Measurements from ENCODE around the gene ITIH3.

DNA sequence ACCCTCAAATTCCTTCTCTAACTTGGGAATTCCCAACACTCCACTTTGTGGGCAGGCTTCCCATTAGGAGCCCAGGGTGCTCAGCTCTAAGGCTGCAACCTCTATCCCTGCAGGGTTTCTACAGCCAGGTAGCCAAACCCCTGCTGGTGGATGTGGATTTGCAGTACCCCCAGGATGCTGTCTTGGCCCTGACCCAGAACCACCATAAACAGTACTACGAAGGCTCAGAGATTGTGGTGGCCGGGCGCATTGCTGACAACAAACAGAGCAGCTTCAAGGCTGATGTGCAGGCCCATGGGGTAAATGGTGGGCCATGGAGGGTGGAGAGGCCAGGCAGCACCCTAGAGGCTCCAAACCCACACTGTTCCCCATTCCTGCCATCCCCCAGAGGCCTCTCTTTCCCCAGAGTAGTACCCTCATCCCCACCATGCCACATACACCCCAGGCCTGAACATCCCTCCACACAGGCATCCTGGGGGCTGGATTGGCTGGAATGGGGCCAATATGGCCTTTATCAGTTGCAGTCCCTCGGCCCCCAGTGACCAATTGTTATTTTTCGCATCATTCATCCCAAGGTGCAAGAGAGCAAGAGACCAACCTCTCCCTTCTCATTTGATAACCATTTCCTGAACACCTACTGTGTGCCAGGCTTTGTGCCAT is 9.5 kb upstream of the ITIH3 start:
- no peak for TF ChIP-seq MAX (IDR thresholded peaks at IDR 0.05)
- TF ChIP-seq CTCF (IDR thresholded peaks at IDR 0.05; ENCODE audit: low read depth, low read length, missing input control) = no peak
- no peak for TF ChIP-seq JUND (IDR thresholded peaks at IDR 0.05)
- no peak for TF ChIP-seq ATF3 (IDR thresholded peaks at IDR 0.05)
- TF ChIP-seq RAD21 (IDR thresholded peaks at IDR 0.05) = no peak
- no peak for TF ChIP-seq ZBTB33 (IDR thresholded peaks at IDR 0.05)
- no peak for TF ChIP-seq EGR1 (IDR thresholded peaks at IDR 0.05; ENCODE audit: low read depth in 2 of 2)
- TF ChIP-seq YY1 (IDR thresholded peaks at IDR 0.05) = no peak
- TF ChIP-seq SP1 (IDR thresholded peaks at IDR 0.05) = no peak
- no peak for TF ChIP-seq GABPA (IDR thresholded peaks at IDR 0.05 in 1 of 2, conservative IDR thresholded peaks at IDR 0.05 in 1 of 2)
- TF ChIP-seq, protein P1, sequence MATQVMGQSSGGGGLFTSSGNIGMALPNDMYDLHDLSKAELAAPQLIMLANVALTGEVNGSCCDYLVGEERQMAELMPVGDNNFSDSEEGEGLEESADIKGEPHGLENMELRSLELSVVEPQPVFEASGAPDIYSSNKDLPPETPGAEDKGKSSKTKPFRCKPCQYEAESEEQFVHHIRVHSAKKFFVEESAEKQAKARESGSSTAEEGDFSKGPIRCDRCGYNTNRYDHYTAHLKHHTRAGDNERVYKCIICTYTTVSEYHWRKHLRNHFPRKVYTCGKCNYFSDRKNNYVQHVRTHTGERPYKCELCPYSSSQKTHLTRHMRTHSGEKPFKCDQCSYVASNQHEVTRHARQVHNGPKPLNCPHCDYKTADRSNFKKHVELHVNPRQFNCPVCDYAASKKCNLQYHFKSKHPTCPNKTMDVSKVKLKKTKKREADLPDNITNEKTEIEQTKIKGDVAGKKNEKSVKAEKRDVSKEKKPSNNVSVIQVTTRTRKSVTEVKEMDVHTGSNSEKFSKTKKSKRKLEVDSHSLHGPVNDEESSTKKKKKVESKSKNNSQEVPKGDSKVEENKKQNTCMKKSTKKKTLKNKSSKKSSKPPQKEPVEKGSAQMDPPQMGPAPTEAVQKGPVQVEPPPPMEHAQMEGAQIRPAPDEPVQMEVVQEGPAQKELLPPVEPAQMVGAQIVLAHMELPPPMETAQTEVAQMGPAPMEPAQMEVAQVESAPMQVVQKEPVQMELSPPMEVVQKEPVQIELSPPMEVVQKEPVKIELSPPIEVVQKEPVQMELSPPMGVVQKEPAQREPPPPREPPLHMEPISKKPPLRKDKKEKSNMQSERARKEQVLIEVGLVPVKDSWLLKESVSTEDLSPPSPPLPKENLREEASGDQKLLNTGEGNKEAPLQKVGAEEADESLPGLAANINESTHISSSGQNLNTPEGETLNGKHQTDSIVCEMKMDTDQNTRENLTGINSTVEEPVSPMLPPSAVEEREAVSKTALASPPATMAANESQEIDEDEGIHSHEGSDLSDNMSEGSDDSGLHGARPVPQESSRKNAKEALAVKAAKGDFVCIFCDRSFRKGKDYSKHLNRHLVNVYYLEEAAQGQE (IDR thresholded peaks at IDR 0.05) = no peak
- no peak for TF ChIP-seq TAF1 (conservative IDR thresholded peaks at IDR 0.05)
